Uterus (tissue), 2 donors: ENCODE results near the gene ZFAND3.

ENCODE experiments used
- CTCF ChIP-seq, 4 experiments: fragments of 200-600 bp in 2 of 4; fragments of 450-650 bp in 2 of 4; sonication (generic) in 2 of 4; IDR thresholded peaks; one replicate each; pipeline ENCODE4 v1.5.1; 2016 to 2019; ENCODE audit warnings: antibody characterized with exemption in 4 of 4, mild to moderate bottlenecking in 2 of 4, moderate library complexity in 1 of 4
- POLR2A ChIP-seq, 2 donors: fragments of 450-650 bp; IDR thresholded peaks; one replicate each; pipeline ENCODE4 v1.6.1; 2016; ENCODE audit warnings: antibody characterized with exemption in 2 of 2, mild to moderate bottlenecking in 1 of 2, moderate library complexity in 1 of 2

GRCh38 chr6:37774028-37774680 lies 45.4 kb upstream of the ZFAND3 start:
- no peak for TF ChIP-seq CTCF (IDR thresholded peaks at IDR 0.05)
- TF ChIP-seq POLR2A (IDR thresholded peaks at IDR 0.05), result no peak
